22Rv1 (cell line): ENCODE measurements around the gene BEST1.

ENCODE experiments used
- H3K27ac ChIP-seq: fragments of 450-650 bp; 2 replicates; pipeline ENCODE4 v1.5.1; 2017
- CTCF ChIP-seq: fragments of 450-650 bp; IDR thresholded peaks from 2 replicates; pipeline ENCODE4 v1.5.1; 2017; ENCODE audit warnings: mild to moderate bottlenecking
- ZFX ChIP-seq: fragments of 450-650 bp; IDR thresholded peaks from 2 replicates; pipeline ENCODE4 v1.6.1; 2017; ENCODE audit warnings: antibody characterized with exemption, borderline replicate concordance

Gene BEST1

GRCh38 chr11:61973476-61974162 is 23.5 kb downstream of the BEST1 start:
- 0 out of 2 replicates have a peak overlapping the region, but pooled peaks have one; percentile 84 for H3K27ac ChIP-seq

GRCh38 chr11:61974766-61975631 is 24.8 kb downstream of the BEST1 start:
- no peak for TF ChIP-seq CTCF
- TF ChIP-seq ZFX = no peak
- H3K27ac ChIP-seq = no peak overlapping the region

More at GRCh38 chr11:61973476-61974162, 23.5 kb downstream of the BEST1 start:
- TF ChIP-seq ZFX = no peak
- TF ChIP-seq CTCF = no peak

- no peak overlapping the region for H3K27ac ChIP-seq
- TF ChIP-seq CTCF (no peak), ZFX (no peak)
Observed at GRCh38 chr11:61975638-61976419, 25.7 kb downstream of the BEST1 start.

GRCh38 chr11:61976420-61976800 is 26.3 kb downstream of the BEST1 start:
- no peak overlapping the region for H3K27ac ChIP-seq
- TF ChIP-seq ZFX = no peak
- TF ChIP-seq CTCF = no peak

GRCh38 chr11:61976813-61977475 is 26.8 kb downstream of the BEST1 start:
- TF ChIP-seq CTCF (no peak), ZFX (no peak)
- H3K27ac ChIP-seq = no peak overlapping the region

GRCh38 chr11:61978703-61979661 is 28.8 kb downstream of the BEST1 start:
- H3K27ac ChIP-seq = no peak overlapping the region
- no peak for TF ChIP-seq CTCF
- no peak for TF ChIP-seq ZFX
